ENCODE results near the gene EMC6.
A peak's percentile ranks its signal among the peaks of the same experiment; 100 is the strongest.

EMC6 gene

DNA sequence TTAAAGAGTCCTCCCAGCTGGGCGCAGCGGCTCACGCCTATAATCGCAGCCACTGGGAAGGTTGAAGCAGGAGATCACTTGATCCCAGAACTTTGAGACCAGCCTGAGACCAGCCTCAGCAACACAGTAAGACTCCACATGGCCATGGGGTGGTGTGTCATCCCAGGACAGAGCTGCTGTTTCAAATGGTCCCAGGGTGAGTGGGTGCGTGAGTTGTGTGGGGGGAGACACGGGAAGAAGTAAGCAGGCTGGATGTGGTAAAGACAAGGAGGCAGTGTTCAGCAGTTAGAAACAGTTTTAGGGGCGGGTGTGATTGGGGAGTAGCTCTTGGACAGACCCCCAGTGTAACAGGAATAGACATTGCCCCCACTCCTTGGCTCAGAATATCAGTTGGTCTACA lies 36.3 kb upstream of the EMC6 start:
- peaks cover 37% of the 10 kb centered on the region for H3K79me2 ChIP-seq (ENCODE audit: insufficient read depth, low read length)
- no peak overlapping the region for H3K9ac ChIP-seq (ENCODE audit: low read depth, low read length)
- no peaks in the 10 kb centered on the region for H3K9me3 ChIP-seq (ENCODE audit: insufficient read depth, low read length, severe bottlenecking)
- H3K4me1 ChIP-seq (ENCODE audit: insufficient read depth, low read length): peaks cover 26% of the 10 kb centered on the region
- H2AFZ ChIP-seq (ENCODE audit: low read depth, low read length): no peak overlapping the region
- H3K27me3 ChIP-seq (ENCODE audit: insufficient read depth, low read length, poor library complexity): no peaks in the 10 kb centered on the region
- no peak overlapping the region for H3K4me3 ChIP-seq (ENCODE audit: low read depth in 1 of 2, low read length in 2 of 2)
- ATAC-seq (ENCODE audit: insufficient read depth, low read depth) (no peak), DNase-seq (no peak)
- H4K20me1 ChIP-seq (ENCODE audit: insufficient read depth, low read length): peaks cover 7% of the 10 kb centered on the region; the same call in 1 of the 2 replicates
- TF ChIP-seq CTCF (IDR thresholded peaks at IDR 0.05; ENCODE audit: borderline replicate concordance, extremely low read depth, low read length, poor library complexity, severe bottlenecking): no peak
- TF ChIP-seq EZH2 (IDR thresholded peaks at IDR 0.05; ENCODE audit: borderline replicate concordance, low read depth, low read length, severe bottlenecking): no peak
- H3K27ac ChIP-seq (ENCODE audit: low read length): no peak overlapping the region
- no peak overlapping the region for H3K4me2 ChIP-seq (ENCODE audit: insufficient read depth, low read length)
- peaks cover 38% of the 10 kb centered on the region for H3K36me3 ChIP-seq (ENCODE audit: insufficient read depth, low read length)

- Histone ChIP-seq H3K27ac (ENCODE audit: low read length) (peak overlapping the region; percentile 67), H3K9ac (ENCODE audit: low read depth, low read length) (peak overlapping the region; percentile 77), H3K9me3 (ENCODE audit: insufficient read depth, low read length, severe bottlenecking) (no peaks in the 10 kb centered on the region), H3K4me3 (ENCODE audit: low read depth in 1 of 2, low read length in 2 of 2) (peak overlapping the region; percentile 90 to 100), H3K36me3 (ENCODE audit: insufficient read depth, low read length) (peaks cover 17% of the 10 kb centered on the region), H4K20me1 (ENCODE audit: insufficient read depth, low read length) (peaks cover 7% of the 10 kb centered on the region; the same call in 1 of the 2 replicates), H3K4me2 (ENCODE audit: insufficient read depth, low read length) (peak overlapping the region; percentile 98), H2AFZ (ENCODE audit: low read depth, low read length) (peak overlapping the region; percentile 99), H3K4me1 (ENCODE audit: insufficient read depth, low read length) (peaks cover 34% of the 10 kb centered on the region), H3K79me2 (ENCODE audit: insufficient read depth, low read length) (peaks cover 40% of the 10 kb centered on the region), H3K27me3 (ENCODE audit: insufficient read depth, low read length, poor library complexity) (no peaks in the 10 kb centered on the region)
- DNase-seq (no peak), ATAC-seq (ENCODE audit: insufficient read depth, low read depth) (peak; percentile 48)
- peak; percentile 40 for TF ChIP-seq CTCF (IDR thresholded peaks at IDR 0.05; ENCODE audit: borderline replicate concordance, extremely low read depth, low read length, poor library complexity, severe bottlenecking)
- TF ChIP-seq EZH2 (IDR thresholded peaks at IDR 0.05; ENCODE audit: borderline replicate concordance, low read depth, low read length, severe bottlenecking): no peak
Observed at GRCh38 chr17:3635474-3636153, 33.0 kb upstream of the EMC6 start.

DNA sequence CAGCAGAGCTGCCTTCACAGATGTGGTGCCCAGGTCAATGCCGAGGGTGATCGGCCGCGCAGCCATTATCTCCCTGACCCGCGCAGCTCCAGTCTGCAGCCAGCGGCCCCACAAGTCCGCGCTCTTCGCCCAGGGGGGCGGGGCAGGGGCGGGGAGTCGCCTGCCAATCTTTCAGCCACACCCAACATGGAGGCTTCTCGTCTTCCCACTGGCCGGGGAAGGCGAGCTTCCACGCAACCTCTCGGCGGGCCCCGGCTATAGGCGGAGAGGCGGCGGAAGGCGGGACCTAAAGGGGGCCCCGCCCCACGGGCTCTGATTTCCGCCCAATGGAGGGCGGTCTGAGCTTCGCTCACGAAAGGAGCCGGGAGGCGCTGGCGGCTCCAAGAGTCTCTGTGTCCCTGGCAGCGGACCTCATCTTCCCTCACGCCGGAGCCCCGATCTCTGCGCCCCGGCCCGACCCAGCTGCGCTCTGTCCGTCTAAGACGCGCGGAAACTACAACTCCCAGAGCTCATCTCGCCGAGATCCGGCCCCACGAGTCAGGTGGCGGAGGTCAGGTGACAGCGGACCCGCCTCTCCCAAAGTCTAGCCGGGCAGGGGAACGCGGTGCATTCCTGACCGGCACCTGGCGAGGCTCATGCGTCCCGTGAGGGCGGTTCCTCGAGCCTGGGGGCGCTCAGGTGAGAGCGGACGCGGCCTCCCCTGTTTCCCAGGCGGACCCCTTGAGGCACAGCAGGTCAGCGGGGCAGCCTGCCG lies 32.3 kb upstream of the EMC6 start, which contains the start of the genes CTNS and SHPK:
TSS of gene CTNS (plus strand) at position 607 of the 754 bp plus-strand sequence. CDS start 3,447 bp downstream, outside the sequence.
TSS of gene SHPK (minus strand) at position 97 of the 754 bp plus-strand sequence. CDS start at position 66, 31 bp downstream.
- TF ChIP-seq CTCF (IDR thresholded peaks at IDR 0.05; ENCODE audit: borderline replicate concordance, extremely low read depth, low read length, poor library complexity, severe bottlenecking) (no peak), EZH2 (IDR thresholded peaks at IDR 0.05; ENCODE audit: borderline replicate concordance, low read depth, low read length, severe bottlenecking) (no peak)
- Histone ChIP-seq H3K9ac (ENCODE audit: low read depth, low read length) (peak within 1 kb of the TSS; percentile 77), H3K36me3 (ENCODE audit: insufficient read depth, low read length) (peaks cover 13% of the 10 kb centered on the region), H4K20me1 (ENCODE audit: insufficient read depth, low read length) (peaks cover 3% of the 10 kb centered on the region; the same call in 1 of the 2 replicates), H3K4me2 (ENCODE audit: insufficient read depth, low read length) (peak within 1 kb of the TSS; percentile 98), H3K27me3 (ENCODE audit: insufficient read depth, low read length, poor library complexity) (no peaks in the 10 kb centered on the region), H3K4me3 (ENCODE audit: low read depth in 1 of 2, low read length in 2 of 2) (peak within 1 kb of the TSS; percentile 90 to 100), H3K9me3 (ENCODE audit: insufficient read depth, low read length, severe bottlenecking) (no peaks in the 10 kb centered on the region), H3K4me1 (ENCODE audit: insufficient read depth, low read length) (peaks cover 34% of the 10 kb centered on the region), H2AFZ (ENCODE audit: low read depth, low read length) (peak within 1 kb of the TSS; percentile 99), H3K27ac (ENCODE audit: low read length) (peak within 1 kb of the TSS; percentile 94), H3K79me2 (ENCODE audit: insufficient read depth, low read length) (peaks cover 37% of the 10 kb centered on the region)
- ATAC-seq (ENCODE audit: insufficient read depth, low read depth) (peak; percentile 97), DNase-seq (peak; percentile 96)
